NCI-H69 (cell line): ENCODE results near the gene CDC26.
"Not testable (repeated sequence)": the region's sequence is repeated elsewhere in the genome, so short reads cannot be mapped to it uniquely, and the experiment has no call there.

Experiments
- DNase-seq: peaks from one replicate; lab custom pipeline; 2025; lab: John Stamatoyannopoulos, UW

CDC26 gene

DNA sequence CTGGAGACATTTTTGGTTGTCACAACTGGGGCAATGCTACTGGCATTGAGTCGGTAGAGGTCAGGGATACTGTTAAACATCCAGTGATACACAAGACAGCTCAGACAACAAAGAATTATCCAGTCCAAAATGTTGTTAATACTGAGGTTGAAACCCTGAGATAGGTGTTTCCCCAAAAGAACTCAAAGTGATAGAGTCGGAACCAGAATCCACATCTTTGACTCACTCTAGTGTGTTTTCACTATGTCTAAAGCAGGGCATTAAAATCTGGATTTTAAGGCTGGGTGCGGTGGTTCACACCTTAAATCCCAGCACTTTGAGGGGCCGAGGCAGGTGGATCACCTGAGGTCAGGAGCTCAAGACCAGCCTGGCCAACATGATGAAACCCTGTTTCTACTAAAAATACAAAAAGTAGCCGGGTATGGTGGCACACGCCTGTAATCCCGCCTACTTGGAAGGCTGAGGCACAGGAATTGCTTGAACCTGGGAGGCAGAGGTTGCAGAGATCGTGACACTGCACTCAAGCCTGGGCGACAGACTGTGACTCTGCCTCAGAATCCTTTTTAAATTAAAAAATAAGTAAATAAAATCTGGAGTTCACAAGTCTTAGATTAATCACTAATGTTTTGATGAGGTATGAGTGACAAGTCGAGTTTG is 37.0 kb downstream of the CDC26 start:
- DNase-seq, result no peak

GRCh38 chr9:113237026-113237425 is 38.3 kb downstream of the CDC26 start:
- DNase-seq, result no peak

DNA sequence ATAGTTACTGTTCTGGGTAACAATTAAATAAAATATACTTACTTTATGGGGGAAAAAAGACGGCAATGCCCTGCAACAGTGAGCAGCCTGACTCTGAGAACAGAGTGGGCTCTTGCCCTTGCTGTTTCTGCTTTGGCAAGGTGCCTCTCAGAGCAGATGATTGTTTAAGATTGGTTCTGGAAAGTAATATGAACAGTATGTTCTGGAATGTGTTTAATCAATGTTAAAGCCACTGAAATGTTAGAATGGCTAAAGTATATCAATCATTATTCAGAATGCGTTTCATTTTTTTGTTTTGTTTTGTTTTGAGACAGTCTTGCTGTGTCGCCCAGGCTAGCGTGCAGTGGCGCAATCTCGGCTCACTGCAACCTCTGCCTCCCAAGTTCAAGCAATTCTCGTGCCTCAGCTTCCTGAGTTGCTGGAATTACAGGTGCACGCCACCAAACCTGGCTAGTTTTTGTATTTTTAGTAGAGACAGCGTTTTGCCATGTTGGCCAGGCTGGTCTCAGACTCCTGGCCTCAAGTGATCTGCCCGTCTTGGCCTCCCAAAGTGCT is 39.6 kb downstream of the CDC26 start:
- DNase-seq, result not testable (repeated sequence)

DNA sequence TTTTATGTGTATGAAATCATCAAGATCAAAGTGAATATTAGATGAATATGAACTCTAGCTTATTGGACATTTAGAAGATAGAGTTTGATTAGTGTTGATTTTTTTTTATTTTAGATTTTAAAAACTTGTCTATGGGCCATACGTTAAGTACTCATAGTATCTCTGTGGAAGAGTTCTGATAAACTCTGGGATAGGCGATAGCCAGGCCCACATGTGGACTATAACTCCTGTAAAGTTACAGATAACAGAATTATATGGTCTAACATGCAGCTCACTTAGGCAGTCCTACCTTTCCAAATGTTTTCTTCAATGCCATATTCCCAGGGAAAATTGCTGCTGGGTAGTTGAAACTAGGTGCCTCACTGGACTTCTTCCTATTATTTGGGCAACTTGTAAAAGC is 43.7 kb downstream of the CDC26 start:
- no peak for DNase-seq

- DNase-seq, result no peak
Observed at GRCh38 chr9:113228130-113228665, 47.2 kb downstream of the CDC26 start.

DNA sequence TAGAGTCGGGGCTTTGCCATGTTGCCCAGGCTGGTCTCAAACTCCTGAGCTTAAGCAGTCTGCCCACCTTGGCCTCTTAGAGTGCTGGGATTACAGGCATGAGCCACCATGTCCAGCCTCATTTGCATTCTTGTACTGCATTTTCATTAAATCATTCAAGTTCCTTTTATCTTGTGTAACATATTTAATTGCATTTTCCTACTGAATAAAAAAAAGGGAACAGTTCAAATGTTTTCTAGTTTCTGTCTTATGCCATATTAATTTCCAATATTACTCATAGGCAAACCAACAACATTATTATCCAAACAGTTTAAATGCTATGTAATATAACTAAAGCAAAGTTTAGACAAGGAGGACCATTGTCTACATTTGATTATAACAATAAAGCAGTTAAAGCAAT is 47.9 kb downstream of the CDC26 start:
- no peak for DNase-seq

- DNase-seq, result no peak
Observed at GRCh38 chr9:113223963-113224362, 51.4 kb downstream of the CDC26 start.

- peak; percentile 39 for DNase-seq
Observed at GRCh38 chr9:113222482-113222841, 52.9 kb downstream of the CDC26 start.

DNA sequence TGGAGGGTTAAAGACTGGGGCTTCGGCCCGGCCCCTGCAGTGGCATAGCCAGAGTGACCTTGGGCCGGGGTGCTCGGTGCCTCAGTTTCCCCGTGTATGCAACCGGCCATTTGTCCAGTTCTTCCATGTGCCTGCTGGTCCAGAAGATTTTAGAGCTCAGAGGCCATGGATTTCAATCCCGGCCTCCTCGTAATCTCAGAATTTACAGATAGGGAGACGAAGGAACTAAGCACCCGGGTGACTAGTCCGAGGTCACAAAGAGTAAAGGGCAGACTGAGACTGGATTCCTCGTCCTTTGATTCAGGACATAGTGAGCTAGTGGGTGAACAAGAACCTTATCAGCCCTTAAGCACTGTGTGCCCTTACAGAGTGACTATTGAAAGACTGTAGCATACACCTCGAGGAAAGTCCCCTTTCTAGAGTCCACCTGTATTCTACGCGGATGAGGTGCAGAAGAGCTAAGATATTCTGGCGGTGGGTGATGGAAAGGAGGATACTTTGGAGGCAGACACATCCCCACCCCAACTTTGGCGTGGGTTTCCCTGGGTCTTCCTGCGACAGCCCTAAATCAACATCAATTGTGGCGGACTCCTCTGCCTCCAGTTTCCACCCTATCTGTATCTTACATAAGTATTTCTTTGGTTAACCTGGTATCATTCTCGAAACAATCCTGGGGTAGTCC is 53.4 kb downstream of the CDC26 start:
- peak; percentile 62 for DNase-seq

- DNase-seq, result peak; percentile 99
Observed at GRCh38 chr9:113221003-113221799, 54.2 kb downstream of the CDC26 start, which contains the start of the genes FKBP15 and SLC31A1. Gene FKBP15 (minus strand): TSS chr9:113221277. CDS start chr9:113221243, 34 bp downstream. Gene SLC31A1 (plus strand): TSS chr9:113221544. CDS start chr9:113256149, 34,605 bp downstream.

- no peak for DNase-seq
Observed at GRCh38 chr9:113220467-113221002, 54.8 kb downstream of the CDC26 start.

- no peak for DNase-seq
Observed at GRCh38 chr9:113219969-113220368, 55.4 kb downstream of the CDC26 start.

DNA sequence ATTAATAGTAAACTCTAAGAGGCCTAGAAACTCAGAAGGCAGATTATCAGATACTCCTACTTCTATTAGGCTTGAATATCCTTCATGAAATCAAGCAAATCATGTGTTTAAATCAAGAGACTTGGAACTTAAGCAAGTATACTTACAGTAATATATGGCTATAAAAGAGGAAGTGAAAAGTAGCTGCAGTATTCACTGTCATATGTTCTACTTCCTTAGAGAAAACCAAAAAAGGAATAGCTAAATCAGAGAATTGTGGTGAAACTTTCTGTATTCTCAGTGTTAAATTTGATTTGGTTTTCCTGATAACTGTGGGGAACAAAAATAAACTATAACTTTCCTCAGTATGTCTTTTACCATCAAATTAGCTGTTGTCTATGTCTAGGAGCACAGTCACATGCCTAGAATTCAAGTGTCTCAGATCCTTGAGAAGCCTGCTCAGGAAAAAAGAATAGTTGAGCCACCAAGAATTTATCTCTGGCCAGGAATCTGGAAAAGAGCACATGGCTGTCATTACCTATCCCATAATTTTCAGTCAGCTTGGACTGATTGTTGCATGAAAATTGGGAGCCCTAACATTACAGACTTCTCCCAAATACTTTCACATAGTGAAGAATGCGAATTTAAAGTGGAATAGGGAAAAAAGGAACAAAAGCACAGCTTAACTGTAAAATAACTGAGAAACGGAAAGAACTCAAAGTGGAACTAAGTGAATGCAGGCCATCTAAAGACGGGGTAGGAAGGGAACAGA is 56.0 kb downstream of the CDC26 start:
- DNase-seq, result no peak
